Measurements from ENCODE around the gene CDH22. TPM values are rescaled to one million over a fixed set of nuclear protein-coding genes. Genes with fewer than 3 reads are reported as not detected.

CDH22 gene
- polyA plus RNA-seq (2.1 and 2.5 TPM in 2 replicates), polyA minus RNA-seq (4.3 and 4.9 TPM in 2 replicates)

DNA sequence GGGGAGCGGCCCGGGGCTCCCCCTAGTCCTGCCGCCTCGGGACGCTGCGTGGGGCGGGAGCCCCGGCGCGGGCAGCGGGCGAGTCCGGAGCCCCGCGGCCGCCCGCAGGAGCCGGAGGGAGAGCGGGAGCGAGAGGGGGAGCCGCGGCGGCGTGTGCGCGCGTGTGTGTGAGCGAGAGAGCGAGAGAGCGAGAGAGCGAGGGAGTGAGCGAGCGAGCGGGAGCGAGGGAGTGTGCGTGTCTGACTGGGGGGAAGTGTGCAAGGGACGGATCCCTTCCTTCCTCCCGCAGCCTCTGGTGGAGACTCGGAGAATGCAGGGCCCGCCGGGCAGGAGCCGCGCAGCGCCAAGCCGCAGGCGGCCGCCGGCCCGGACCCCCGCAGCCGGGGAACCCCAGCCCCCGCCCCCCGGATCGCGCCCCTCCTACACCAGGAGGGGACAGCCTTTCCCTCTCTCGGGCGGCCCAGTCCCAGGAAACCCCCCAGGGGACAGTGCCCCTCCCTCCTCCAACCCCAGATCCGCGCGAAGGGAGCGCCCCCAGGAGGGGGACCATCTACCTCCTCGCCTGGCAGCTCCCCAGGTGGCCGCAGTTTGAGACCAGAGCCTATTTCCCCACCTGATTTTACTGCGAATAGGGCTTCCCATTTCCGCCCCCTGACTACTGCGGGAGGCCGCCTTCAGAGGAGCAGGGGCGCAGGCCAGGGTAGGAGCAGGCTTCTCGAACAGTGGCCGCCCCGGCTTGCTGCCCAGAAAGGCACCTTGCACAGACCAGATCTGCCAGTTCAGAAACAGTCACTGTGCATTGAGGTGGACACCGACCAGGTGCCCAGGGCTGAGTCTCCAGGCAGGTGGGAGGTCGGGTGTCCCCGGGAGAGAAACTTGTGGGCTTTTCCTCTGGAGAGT lies at the start of gene CDH22:
Gene CDH22, minus strand, starts transcription at position 241 of the 900 bp plus-strand sequence. CDS start 57,204 bp downstream, outside the sequence.
- Histone ChIP-seq H3K36me3 (ENCODE audit: insufficient read depth, low read length) (no peaks in the 10 kb centered on the region), H3K4me3 (ENCODE audit: low read length) (peak within 1 kb of the TSS; percentile 74), H3K9ac (ENCODE audit: low read length) (peak within 1 kb of the TSS; percentile 55), H3K27me3 (ENCODE audit: insufficient read depth, low read depth, low read length) (peaks cover 88% of the 10 kb centered on the region), H4K20me1 (ENCODE audit: insufficient read depth) (no peaks in the 10 kb centered on the region), H3K9me3 (ENCODE audit: low read length) (no peaks in the 10 kb centered on the region), H3K79me2 (replicated peaks; ENCODE audit: insufficient read depth, low read length) (no peaks in the 10 kb centered on the region), H3K4me2 (ENCODE audit: low read length) (peak within 1 kb of the TSS; percentile 30), H3F3A (ENCODE audit: insufficient read depth, low read length, poor library complexity, severe bottlenecking) (no peaks in the 10 kb centered on the region), H3K27ac (ENCODE audit: low read length) (no peak within 1 kb of the TSS), H3K9me2 (ENCODE audit: insufficient read depth, low read length) (no peaks in the 10 kb centered on the region), H2AFZ (ENCODE audit: low read depth, low read length) (no peak within 1 kb of the TSS)
- peak; percentile 68 for TF ChIP-seq SMC3 (conservative IDR thresholded peaks at IDR 0.05; ENCODE audit: poor library complexity)
- peak; percentile 62 for TF ChIP-seq RAD21 (conservative IDR thresholded peaks at IDR 0.05)
- peak; percentile 60 for TF ChIP-seq MXI1 (conservative IDR thresholded peaks at IDR 0.05; ENCODE audit: poor library complexity, severe bottlenecking)
- TF ChIP-seq EZH2 (IDR thresholded peaks at IDR 0.05; ENCODE audit: borderline replicate concordance, insufficient read depth, low read length, poor library complexity, severe bottlenecking): no peak
- TF ChIP-seq EP300 (conservative IDR thresholded peaks at IDR 0.05; ENCODE audit: poor library complexity, severe bottlenecking): peak; percentile 24
- peak; percentile 66 for TF ChIP-seq CTCF (IDR thresholded peaks at IDR 0.05; ENCODE audit: poor library complexity, severe bottlenecking)
- TF ChIP-seq, protein P1, sequence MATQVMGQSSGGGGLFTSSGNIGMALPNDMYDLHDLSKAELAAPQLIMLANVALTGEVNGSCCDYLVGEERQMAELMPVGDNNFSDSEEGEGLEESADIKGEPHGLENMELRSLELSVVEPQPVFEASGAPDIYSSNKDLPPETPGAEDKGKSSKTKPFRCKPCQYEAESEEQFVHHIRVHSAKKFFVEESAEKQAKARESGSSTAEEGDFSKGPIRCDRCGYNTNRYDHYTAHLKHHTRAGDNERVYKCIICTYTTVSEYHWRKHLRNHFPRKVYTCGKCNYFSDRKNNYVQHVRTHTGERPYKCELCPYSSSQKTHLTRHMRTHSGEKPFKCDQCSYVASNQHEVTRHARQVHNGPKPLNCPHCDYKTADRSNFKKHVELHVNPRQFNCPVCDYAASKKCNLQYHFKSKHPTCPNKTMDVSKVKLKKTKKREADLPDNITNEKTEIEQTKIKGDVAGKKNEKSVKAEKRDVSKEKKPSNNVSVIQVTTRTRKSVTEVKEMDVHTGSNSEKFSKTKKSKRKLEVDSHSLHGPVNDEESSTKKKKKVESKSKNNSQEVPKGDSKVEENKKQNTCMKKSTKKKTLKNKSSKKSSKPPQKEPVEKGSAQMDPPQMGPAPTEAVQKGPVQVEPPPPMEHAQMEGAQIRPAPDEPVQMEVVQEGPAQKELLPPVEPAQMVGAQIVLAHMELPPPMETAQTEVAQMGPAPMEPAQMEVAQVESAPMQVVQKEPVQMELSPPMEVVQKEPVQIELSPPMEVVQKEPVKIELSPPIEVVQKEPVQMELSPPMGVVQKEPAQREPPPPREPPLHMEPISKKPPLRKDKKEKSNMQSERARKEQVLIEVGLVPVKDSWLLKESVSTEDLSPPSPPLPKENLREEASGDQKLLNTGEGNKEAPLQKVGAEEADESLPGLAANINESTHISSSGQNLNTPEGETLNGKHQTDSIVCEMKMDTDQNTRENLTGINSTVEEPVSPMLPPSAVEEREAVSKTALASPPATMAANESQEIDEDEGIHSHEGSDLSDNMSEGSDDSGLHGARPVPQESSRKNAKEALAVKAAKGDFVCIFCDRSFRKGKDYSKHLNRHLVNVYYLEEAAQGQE (IDR thresholded peaks at IDR 0.05; ENCODE audit: borderline replicate concordance): no peak
- TF ChIP-seq POLR2AphosphoS5 (IDR thresholded peaks at IDR 0.05): peak; percentile 55
- TF ChIP-seq TAF1 (IDR thresholded peaks at IDR 0.05; ENCODE audit: low read depth): no peak

DNA sequence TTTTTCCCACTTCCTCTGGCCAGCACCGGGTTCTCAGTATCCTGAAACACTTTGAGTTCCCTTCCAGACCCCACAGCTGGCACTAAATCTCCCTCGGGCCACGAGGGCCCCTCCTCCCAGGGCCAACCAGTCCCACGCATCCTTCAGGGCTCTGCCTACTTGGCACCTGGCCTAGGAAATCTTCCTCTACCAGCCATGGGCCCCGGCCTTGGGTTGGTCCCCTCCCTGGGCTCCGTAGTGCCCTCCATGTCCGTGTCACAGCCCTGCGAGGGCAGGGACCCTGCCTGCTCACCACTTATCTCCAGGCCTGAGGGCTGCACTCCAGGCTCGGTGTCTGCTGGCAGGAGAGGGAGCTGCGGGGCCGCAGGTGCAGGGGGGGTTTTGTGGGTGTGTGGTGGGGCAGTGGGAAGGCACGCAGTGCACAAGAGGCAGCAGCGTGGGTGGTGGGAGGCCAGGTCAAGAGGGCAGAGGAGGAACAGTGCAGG lies 48.8 kb upstream of the CDH22 start:
- Histone ChIP-seq H4K20me1 (ENCODE audit: insufficient read depth) (no peaks in the 10 kb centered on the region), H3K4me3 (ENCODE audit: low read length) (no peak overlapping the region), H3K36me3 (ENCODE audit: insufficient read depth, low read length) (no peaks in the 10 kb centered on the region), H3K9me2 (ENCODE audit: insufficient read depth, low read length) (no peaks in the 10 kb centered on the region), H3K4me2 (ENCODE audit: low read length) (no peak overlapping the region), H2AFZ (ENCODE audit: low read depth, low read length) (no peak overlapping the region), H3K27ac (ENCODE audit: low read length) (no peak overlapping the region), H3K79me2 (replicated peaks; ENCODE audit: insufficient read depth, low read length) (no peaks in the 10 kb centered on the region), H3F3A (ENCODE audit: insufficient read depth, low read length, poor library complexity, severe bottlenecking) (no peaks in the 10 kb centered on the region), H3K9me3 (ENCODE audit: low read length) (no peaks in the 10 kb centered on the region), H3K27me3 (ENCODE audit: insufficient read depth, low read depth, low read length) (no peaks in the 10 kb centered on the region), H3K9ac (ENCODE audit: low read length) (no peak overlapping the region)
- TF ChIP-seq POLR2AphosphoS5 (IDR thresholded peaks at IDR 0.05): no peak
- no peak for TF ChIP-seq SMC3 (conservative IDR thresholded peaks at IDR 0.05; ENCODE audit: poor library complexity)
- TF ChIP-seq RAD21 (conservative IDR thresholded peaks at IDR 0.05): no peak
- TF ChIP-seq CTCF (IDR thresholded peaks at IDR 0.05; ENCODE audit: poor library complexity, severe bottlenecking): no peak
- TF ChIP-seq MXI1 (conservative IDR thresholded peaks at IDR 0.05; ENCODE audit: poor library complexity, severe bottlenecking): no peak
- no peak for TF ChIP-seq EZH2 (IDR thresholded peaks at IDR 0.05; ENCODE audit: borderline replicate concordance, insufficient read depth, low read length, poor library complexity, severe bottlenecking)
- TF ChIP-seq TAF1 (IDR thresholded peaks at IDR 0.05; ENCODE audit: low read depth): no peak
- TF ChIP-seq, protein P1 (IDR thresholded peaks at IDR 0.05; ENCODE audit: borderline replicate concordance): no peak
- TF ChIP-seq EP300 (conservative IDR thresholded peaks at IDR 0.05; ENCODE audit: poor library complexity, severe bottlenecking): no peak

Data from neural cell (in vitro differentiated cells).